HT1080 (cell line): ENCODE data around the gene DIP2C. TPM values are rescaled to one million over a fixed set of nuclear protein-coding genes. Genes with fewer than 3 reads are reported as not detected.
"Not testable (repeated sequence)": the region's sequence is repeated elsewhere in the genome, so short reads cannot be mapped to it uniquely, and the experiment has no call there.

Source experiments
- DNase-seq: peaks from one replicate; pipeline ENCODE4 v3.0.0-alpha.2; 2015; ENCODE audit warnings: low read depth
- total RNA-seq: library from RNA; depleted of rRNA; stranded (reverse); fragments of >200 nt; shearing (Covaris generic); gene quantifications from 2 replicates; pipeline ENCODE4 v1.2.3, GENCODE V29; 2014

DIP2C gene
- total RNA-seq, 1 experiment from 2014 or later: 3.2 TPM

GRCh38 chr10:456486-456885, 233.0 kb downstream of the DIP2C start:
- DNase-seq: no peak

GRCh38 chr10:454860-455259, 234.6 kb downstream of the DIP2C start:
- peak; percentile 88 for DNase-seq

GRCh38 chr10:453647-454046, 235.8 kb downstream of the DIP2C start:
- no peak for DNase-seq

GRCh38 chr10:452512-453426, 236.7 kb downstream of the DIP2C start:
- no peak for DNase-seq

GRCh38 chr10:451856-452255, 237.6 kb downstream of the DIP2C start:
- no peak for DNase-seq

- no peak for DNase-seq
Observed at GRCh38 chr10:451021-451471, 238.4 kb downstream of the DIP2C start.

- DNase-seq: no peak
Observed at GRCh38 chr10:450463-450862, 239.0 kb downstream of the DIP2C start.

GRCh38 chr10:449331-449730, 240.1 kb downstream of the DIP2C start:
- not testable (repeated sequence) for DNase-seq

GRCh38 chr10:443459-443858, 246.0 kb downstream of the DIP2C start:
- DNase-seq: no peak

- no peak for DNase-seq
Observed at GRCh38 chr10:442209-442608, 247.3 kb downstream of the DIP2C start.

GRCh38 chr10:441659-442058, 247.8 kb downstream of the DIP2C start:
- DNase-seq: no peak

- DNase-seq: no peak
Observed at GRCh38 chr10:440127-440526, 249.3 kb downstream of the DIP2C start.

- no peak for DNase-seq
Observed at GRCh38 chr10:437698-438490, 251.6 kb downstream of the DIP2C start.

- DNase-seq: no peak
Observed at GRCh38 chr10:436911-437665, 252.4 kb downstream of the DIP2C start.

GRCh38 chr10:436013-436697, 253.3 kb downstream of the DIP2C start:
- DNase-seq: no peak

GRCh38 chr10:435397-435796, 254.1 kb downstream of the DIP2C start:
- no peak for DNase-seq

- no peak for DNase-seq
Observed at GRCh38 chr10:429696-430095, 259.8 kb downstream of the DIP2C start.

- no peak for DNase-seq
Observed at GRCh38 chr10:427761-428519, 261.5 kb downstream of the DIP2C start.

- peak; percentile 18 for DNase-seq
Observed at GRCh38 chr10:425365-425764, 264.1 kb downstream of the DIP2C start.

GRCh38 chr10:424724-425123, 264.7 kb downstream of the DIP2C start:
- not testable (repeated sequence) for DNase-seq
